HepG2 (cell line): Measurements from ENCODE around the gene SYNJ2. TPM values are rescaled to one million over a fixed set of nuclear protein-coding genes. Genes with fewer than 3 reads are reported as not detected.
A peak's percentile ranks its signal among the peaks of the same experiment; 100 is the strongest.

Experiments
- ATAC-seq: fragments of 200-7000 bp; cut with Tn5 transposase; 3 replicates; pipeline ENCODE4 v1.9.1; 2020; ENCODE audit warnings: mild to moderate bottlenecking, moderate library complexity
- BruUV-seq: library from RNA; stranded (reverse); fragments of 400-500 nt; replicated peaks from 2 replicates; lab custom pipeline; 2021; lab: Mats Ljungman, UMichigan
- CTCF ChIA-PET: fragments of 300-600 bp; formaldehyde crosslinking; extraction: SDS; loops from one replicate; lab custom pipeline; 2021; ENCODE audit warnings: low total read pairs, inconsistent platforms, low intra/inter-chr PET ratio; lab: Yijun Ruan, JAX
- POLR2A ChIA-PET: fragments of 350-600 bp; sonication (Branson Sonifier 250); formaldehyde crosslinking; loops from one replicate; lab custom pipeline; 2020; ENCODE audit warnings: antibody characterized with exemption, inconsistent platforms; lab: Yijun Ruan, JAX
- DNase-seq: peaks from one replicate; pipeline ENCODE4 v3.0.0-alpha.2; 2015; ENCODE audit warnings: low spot score
- FAIRE-seq: peaks from 3 replicates; lab custom pipeline; 2011; peaks lifted over from hg19 to GRCh38; lab: Jason Lieb, UNC
- H2AFZ ChIP-seq: one replicate; pipeline ENCODE4 v1.6.1; 2011; ENCODE audit warnings: low read length, inconsistent platforms
- H3K27ac ChIP-seq: fragments of 300-600 bp; 3 replicates; pipeline ENCODE4 v1.8.0; 2011; ENCODE audit warnings: mixed run types, mild to moderate bottlenecking, mixed read lengths, low read length, inconsistent platforms; ENCODE audit not compliant: insufficient read depth; ENCODE audit errors: extremely low read length
- H3K27me3 ChIP-seq, 2 experiments: fragments of 200-600 bp in 1 of 2; 2 replicates in 1 of 2; 3 replicates in 1 of 2; pipeline versions ENCODE4 v1.6.0 to v1.8.0; 2011; ENCODE audit warnings: low read length in 2 of 2, mild to moderate bottlenecking in 2 of 2, moderate library complexity in 2 of 2, inconsistent platforms in 1 of 2; ENCODE audit not compliant: insufficient read depth in 2 of 2, control insufficient read depth in 1 of 2
- H3K36me3 ChIP-seq, 2 experiments: fragments of 200-600 bp in 1 of 2; replicated peaks in 1 of 2; 2 replicates in 1 of 2; 3 replicates in 1 of 2; pipeline versions ENCODE4 v1.5.1 to v1.8.0; 2011; ENCODE audit warnings: low read length in 2 of 2, inconsistent platforms in 1 of 2; ENCODE audit not compliant: insufficient read depth in 2 of 2, control insufficient read depth in 1 of 2
- H3K4me1 ChIP-seq: 2 replicates; pipeline ENCODE4 v1.5.1; 2012; ENCODE audit warnings: low read length, inconsistent platforms; ENCODE audit not compliant: insufficient read depth
- H3K4me2 ChIP-seq: 2 replicates; pipeline ENCODE4 v1.6.0; 2011; ENCODE audit warnings: low read depth, low read length, inconsistent platforms
- H3K4me3 ChIP-seq, 3 experiments: fragments of 200-600 bp in 1 of 3; sonication (generic), shearing (Covaris generic) in 1 of 3; replicated peaks in 1 of 3; 2 replicates each; pipeline ENCODE4 v1.5.1; 2011 to 2016; ENCODE audit warnings: low read length in 3 of 3, inconsistent platforms in 2 of 3, low read depth in 2 of 3, mild to moderate bottlenecking in 2 of 3, control low read depth in 1 of 3, mixed read lengths in 1 of 3; ENCODE audit not compliant: insufficient read depth in 1 of 3
- H3K79me2 ChIP-seq: one replicate; pipeline ENCODE4 v1.6.1; 2011; ENCODE audit warnings: low read length, inconsistent platforms; ENCODE audit not compliant: insufficient read depth
- H3K9ac ChIP-seq: 2 replicates; pipeline ENCODE4 v1.6.0; 2011; ENCODE audit warnings: mild to moderate bottlenecking, low read depth, low read length, inconsistent platforms; ENCODE audit not compliant: insufficient read depth
- H3K9me3 ChIP-seq: 2 replicates; pipeline ENCODE4 v1.5.1; 2012; ENCODE audit warnings: mild to moderate bottlenecking, low read length
- H4K20me1 ChIP-seq: 2 replicates; pipeline ENCODE4 v1.6.0; 2011; ENCODE audit warnings: inconsistent platforms, mild to moderate bottlenecking, low read length, moderate library complexity; ENCODE audit not compliant: insufficient read depth
- GTF2F1 ChIP-seq: fragments of 150-350 bp; IDR thresholded peaks from 2 replicates; pipeline ENCODE4 v1.6.1; 2014; ENCODE audit warnings: low read length
- IRF2 ChIP-seq: IDR thresholded peaks from 2 replicates; pipeline ENCODE4 v1.6.1; 2018; ENCODE audit warnings: missing genetic modification reagents, missing compliant biosample characterization
- KDM6A ChIP-seq: IDR thresholded peaks from 2 replicates; pipeline ENCODE4 v1.6.1; 2016; ENCODE audit warnings: low read depth
- KLF11 ChIP-seq: IDR thresholded peaks from 2 replicates; pipeline ENCODE4 v1.6.1; 2016; ENCODE audit warnings: missing compliant biosample characterization
- RFXANK ChIP-seq: IDR thresholded peaks from 2 replicates; pipeline ENCODE4 v1.6.1; 2016
- SP140L ChIP-seq: sonication (generic); formaldehyde crosslinking; IDR thresholded peaks from 2 replicates; pipeline ENCODE4 v1.4.0; 2020; ENCODE audit warnings: missing genetic modification reagents, borderline replicate concordance
- TEAD2 ChIP-seq: sonication (generic); formaldehyde crosslinking; IDR thresholded peaks from 2 replicates; pipeline ENCODE4 v1.9.0; 2021; ENCODE audit warnings: missing genetic modification reagents
- THYN1 ChIP-seq: sonication (generic); formaldehyde crosslinking; IDR thresholded peaks from 2 replicates; pipeline ENCODE4 v1.8.1; 2023; ENCODE audit warnings: low read depth, mild to moderate bottlenecking, moderate library complexity, missing genetic modification reagents, borderline replicate concordance
- U2AF2 ChIP-seq: fragments of 200-400 bp; formaldehyde crosslinking; IDR thresholded peaks from 2 replicates; pipeline ENCODE4 v1.6.1; 2017; ENCODE audit warnings: low read depth, mild to moderate bottlenecking, low read length
- ZBTB8A ChIP-seq: sonication (generic); formaldehyde crosslinking; IDR thresholded peaks from 2 replicates; pipeline ENCODE4 v1.4.0; 2020; ENCODE audit warnings: mild to moderate bottlenecking, low read depth, missing genetic modification reagents, borderline replicate concordance
- ZNF121 ChIP-seq: sonication (generic); formaldehyde crosslinking; IDR thresholded peaks from 2 replicates; pipeline ENCODE4 v1.5.0; 2020; ENCODE audit warnings: mild to moderate bottlenecking, missing genetic modification reagents
- ZNF256 ChIP-seq: sonication (generic); formaldehyde crosslinking; conservative IDR thresholded peaks from 2 replicates; pipeline ENCODE4 v1.4.0; 2020; ENCODE audit warnings: missing genetic modification reagents
- ZNF292 ChIP-seq: sonication (generic); formaldehyde crosslinking; IDR thresholded peaks from 2 replicates; pipeline ENCODE4 v1.8.1; 2022; ENCODE audit warnings: mild to moderate bottlenecking, low read depth, missing genetic modification reagents, borderline replicate concordance
- ZNF343 ChIP-seq: sonication (generic); formaldehyde crosslinking; IDR thresholded peaks from 2 replicates; pipeline ENCODE4 v1.4.0; 2020; ENCODE audit warnings: mild to moderate bottlenecking, missing genetic modification reagents
- ZNF569 ChIP-seq: sonication (generic); formaldehyde crosslinking; IDR thresholded peaks from 2 replicates; pipeline ENCODE4 v1.5.0; 2020; ENCODE audit warnings: mild to moderate bottlenecking, missing genetic modification reagents, moderate library complexity, borderline replicate concordance
- ZNF605 ChIP-seq: sonication (generic); formaldehyde crosslinking; IDR thresholded peaks from 2 replicates; pipeline ENCODE4 v1.8.0; 2022; ENCODE audit warnings: mild to moderate bottlenecking, missing genetic modification reagents
- ZNF710 ChIP-seq: sonication (generic); formaldehyde crosslinking; IDR thresholded peaks from 2 replicates; pipeline ENCODE4 v1.5.0; 2020; ENCODE audit warnings: mild to moderate bottlenecking, missing genetic modification reagents, borderline replicate concordance
- WGBS: methylation state at CpG from one replicate; pipeline ENCODE4 v1.1.6; 2017; ENCODE audit warnings: low lambda C conversion rate; 5-methylcytosine and 5-hydroxymethylcytosine counted together
- in situ Hi-C: cut with HindIII; loops from 2 replicates; pipeline ENCODE4 v1.10.0; 2017; ENCODE audit warnings: low pct_unique_long_range_greater_than_20kb; ENCODE audit not compliant: extremely low pct_ligation_motif_present
- intact Hi-C: fragments of 100-400 bp; cut with micrococcal nuclease; formaldehyde crosslinking; loops from one replicate; pipeline ENCODE4 v1.10.0; 2022; ENCODE audit not compliant: unreplicated experiment
- polyA plus RNA-seq, 8 experiments: library from polyadenylated mRNA; depleted of rRNA in 3 of 8; stranded (reverse) in 7 of 8; unstranded in 1 of 8; fragments of >200 nt; fragmentation: Illumina TruSeq in 4 of 8; extraction: Trizol in 4 of 8; gene quantifications; 2 replicates each; pipeline versions ENCODE4 v1.2.1 to v1.2.3, GENCODE V29; 2011 to 2016; ENCODE audit warnings: low read depth in 4 of 8, missing spikeins in 1 of 8, mixed read lengths in 1 of 8; ENCODE audit not compliant: insufficient read depth in 1 of 8
- total RNA-seq, 5 experiments: library from RNA; depleted of rRNA; stranded (reverse); fragments of >200 nt; fragmentation: Illumina TruSeq; extraction: Trizol; gene quantifications; 2 replicates each; pipeline ENCODE4 v1.2.3, GENCODE V29; 2016; ENCODE audit warnings: low read depth in 1 of 5
- TF ChIP-seq, protein P1 (sequence below): IDR thresholded peaks from 2 replicates; pipeline ENCODE4 v1.6.1; 2012; ENCODE audit warnings: low read depth, low read length, improper control_type of control experiment
- TF ChIP-seq, protein P2 (sequence below): sonication (generic); formaldehyde crosslinking; conservative IDR thresholded peaks from 2 replicates; pipeline ENCODE4 v1.4.0; 2020; ENCODE audit warnings: mild to moderate bottlenecking, missing genetic modification reagents, moderate library complexity

Gene SYNJ2
- total and polyA plus RNA-seq, 2 of the 13 experiments (the other 11 are each of a cell fraction or from before 2014, with no cell fraction given) = 39.1 to 57.6 TPM

DNA sequence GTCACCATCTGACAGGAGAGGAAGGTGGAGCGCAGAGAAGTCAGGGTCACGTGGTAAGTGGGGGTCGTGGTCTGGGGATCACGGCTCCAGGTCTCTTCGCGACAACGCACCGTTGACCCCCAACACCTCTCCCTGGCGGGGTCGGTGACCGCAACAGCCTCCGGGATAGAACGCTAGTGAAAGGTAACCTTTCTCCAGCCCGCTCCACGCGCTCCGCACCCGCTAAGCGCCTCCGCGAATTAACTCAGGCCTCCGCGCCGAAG is 600 bp upstream of the SYNJ2 start (continued):
- TF ChIP-seq ZNF121 (CRISPR knock-in tag) (no peak), ZNF256 (CRISPR knock-in tag) (no peak), IRF2 (CRISPR knock-in tag) (no peak), KDM6A (CRISPR knock-in tag) (no peak), GTF2F1 (no peak), ZBTB8A (no peak), ZNF569 (CRISPR knock-in tag) (no peak), TEAD2 (CRISPR knock-in tag) (no peak)

DNA sequence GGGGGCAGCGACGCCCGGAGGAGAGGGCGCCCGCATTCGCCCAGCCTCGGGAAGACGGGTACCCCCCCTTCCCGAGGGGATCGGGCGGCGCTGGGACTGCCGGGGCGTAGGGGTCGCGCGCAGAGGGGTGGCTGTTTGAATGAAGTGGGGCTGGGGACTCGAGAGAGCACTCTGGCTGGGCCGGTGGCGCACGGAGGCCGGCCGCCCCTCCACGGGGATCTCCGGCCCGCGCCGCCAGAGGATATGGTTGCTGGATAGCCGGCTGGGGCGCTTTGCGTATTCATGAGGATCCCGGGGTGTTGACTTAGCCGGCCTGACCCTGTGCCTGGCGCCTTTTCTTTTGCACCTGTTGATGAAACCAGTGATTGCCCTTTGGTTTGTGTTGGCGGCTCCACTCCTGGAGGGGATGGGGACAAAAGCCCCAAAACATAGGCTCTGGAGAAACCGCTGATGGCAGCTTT is 469 bp downstream of the SYNJ2 start:
- BruUV-seq = no TSS peak
- WGBS = 0% methylated on average over 7 of the region's 36 CpGs
- peaks cover 4% of the 10 kb centered on the region in 2 experiments; a peak in 3 of 5 replicates for H3K27me3 ChIP-seq
- peak overlapping the region; percentile 96 for H3K27ac ChIP-seq
- intact Hi-C loops (no loop called here), in situ Hi-C loops (loop anchor here (5.0 kb wide), 1 partner anchor 90 kb away; no protein-coding TSS in a partner anchor)
- DNase-seq (peak; percentile 62), ATAC-seq (peak; percentile 12), FAIRE-seq (no peak)
- ChIA-PET CTCF (interaction anchor here (2.9 kb wide), 1 partner anchor 90 kb away, joined by 19 read pairs; no protein-coding TSS in a partner anchor), POLR2A (interaction anchor here (0.6 to 16.1 kb wide), 10 partner anchors 11 to 93 kb away, joined by 3 to 345 read pairs (median 8); no protein-coding TSS in a partner anchor)
- H3K9me3 ChIP-seq = no peaks in the 10 kb centered on the region
- H3K4me3 ChIP-seq = peak overlapping the region; percentile 70 to 88 (median 77)
- peak overlapping the region; percentile 95 for H3K4me2 ChIP-seq
- peak overlapping the region; percentile 97 for H3K9ac ChIP-seq
- H2AFZ ChIP-seq = no peak overlapping the region
- H3K4me1 ChIP-seq = peaks cover 82% of the 10 kb centered on the region
- no peaks in the 10 kb centered on the region; a peak in 1 of 5 replicates for H3K36me3 ChIP-seq
- no peaks in the 10 kb centered on the region for H4K20me1 ChIP-seq
- H3K79me2 ChIP-seq = peaks cover 45% of the 10 kb centered on the region
- TF ChIP-seq ZNF605 (CRISPR knock-in tag) (no peak), KLF11 (CRISPR knock-in tag) (no peak), U2AF2 (no peak), ZNF292 (no peak), RFXANK (CRISPR knock-in tag) (no peak), SP140L (no peak), ZNF343 (no peak), THYN1 (CRISPR knock-in tag) (no peak), ZNF710 (CRISPR knock-in tag) (no peak)
- TF ChIP-seq, protein P1, sequence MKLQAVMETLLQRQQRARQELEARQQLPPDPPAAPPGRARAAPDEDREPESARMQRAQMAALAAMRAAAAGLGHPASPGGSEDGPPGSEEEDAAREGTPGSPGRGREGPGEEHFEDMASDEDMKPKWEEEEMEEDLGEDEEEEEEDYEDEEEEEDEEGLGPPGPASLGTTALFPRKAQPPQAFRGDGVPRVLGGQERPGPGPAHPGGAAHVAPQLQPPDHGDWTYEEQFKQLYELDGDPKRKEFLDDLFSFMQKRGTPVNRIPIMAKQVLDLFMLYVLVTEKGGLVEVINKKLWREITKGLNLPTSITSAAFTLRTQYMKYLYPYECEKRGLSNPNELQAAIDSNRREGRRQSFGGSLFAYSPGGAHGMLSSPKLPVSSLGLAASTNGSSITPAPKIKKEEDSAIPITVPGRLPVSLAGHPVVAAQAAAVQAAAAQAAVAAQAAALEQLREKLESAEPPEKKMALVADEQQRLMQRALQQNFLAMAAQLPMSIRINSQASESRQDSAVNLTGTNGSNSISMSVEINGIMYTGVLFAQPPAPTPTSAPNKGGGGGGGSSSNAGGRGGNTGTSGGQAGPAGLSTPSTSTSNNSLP = no peak
- TF ChIP-seq, protein P2, sequence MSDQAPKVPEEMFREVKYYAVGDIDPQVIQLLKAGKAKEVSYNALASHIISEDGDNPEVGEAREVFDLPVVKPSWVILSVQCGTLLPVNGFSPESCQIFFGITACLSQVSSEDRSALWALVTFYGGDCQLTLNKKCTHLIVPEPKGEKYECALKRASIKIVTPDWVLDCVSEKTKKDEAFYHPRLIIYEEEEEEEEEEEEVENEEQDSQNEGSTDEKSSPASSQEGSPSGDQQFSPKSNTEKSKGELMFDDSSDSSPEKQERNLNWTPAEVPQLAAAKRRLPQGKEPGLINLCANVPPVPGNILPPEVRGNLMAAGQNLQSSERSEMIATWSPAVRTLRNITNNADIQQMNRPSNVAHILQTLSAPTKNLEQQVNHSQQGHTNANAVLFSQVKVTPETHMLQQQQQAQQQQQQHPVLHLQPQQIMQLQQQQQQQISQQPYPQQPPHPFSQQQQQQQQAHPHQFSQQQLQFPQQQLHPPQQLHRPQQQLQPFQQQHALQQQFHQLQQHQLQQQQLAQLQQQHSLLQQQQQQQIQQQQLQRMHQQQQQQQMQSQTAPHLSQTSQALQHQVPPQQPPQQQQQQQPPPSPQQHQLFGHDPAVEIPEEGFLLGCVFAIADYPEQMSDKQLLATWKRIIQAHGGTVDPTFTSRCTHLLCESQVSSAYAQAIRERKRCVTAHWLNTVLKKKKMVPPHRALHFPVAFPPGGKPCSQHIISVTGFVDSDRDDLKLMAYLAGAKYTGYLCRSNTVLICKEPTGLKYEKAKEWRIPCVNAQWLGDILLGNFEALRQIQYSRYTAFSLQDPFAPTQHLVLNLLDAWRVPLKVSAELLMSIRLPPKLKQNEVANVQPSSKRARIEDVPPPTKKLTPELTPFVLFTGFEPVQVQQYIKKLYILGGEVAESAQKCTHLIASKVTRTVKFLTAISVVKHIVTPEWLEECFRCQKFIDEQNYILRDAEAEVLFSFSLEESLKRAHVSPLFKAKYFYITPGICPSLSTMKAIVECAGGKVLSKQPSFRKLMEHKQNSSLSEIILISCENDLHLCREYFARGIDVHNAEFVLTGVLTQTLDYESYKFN (CRISPR knock-in tag) = peak; percentile 2; the same call in 1 of the 2 replicates
